Measurements from ENCODE around the gene PCNX3. TPM values are rescaled to one million over a fixed set of nuclear protein-coding genes. Genes with fewer than 3 reads are reported as not detected.

PCNX3 gene
- total and polyA plus RNA-seq, 2 of the 4 experiments (the other 2 are of a cell fraction), result 5.6 to 33.2 TPM

- Histone ChIP-seq H2BK15ac (ENCODE audit: low read depth, low read length) (no peak within 1 kb of the TSS), H3K14ac (replicated peaks; ENCODE audit: low read depth, low read length) (peak within 1 kb of the TSS; percentile 14; the same call in 1 of the 2 replicates), H2AK5ac (ENCODE audit: low read depth, low read length) (peak within 1 kb of the TSS; percentile 97; the same call in 1 of the 2 replicates), H2AK9ac (replicated peaks; ENCODE audit: low read depth, low read length, poor library complexity) (peak within 1 kb of the TSS; percentile 96), H3K56ac (ENCODE audit: extremely low read depth, insufficient read depth, low read length) (peak within 1 kb of the TSS; percentile 37; the same call in 1 of the 2 replicates), H3K4me1 (ENCODE audit: control insufficient read depth, insufficient read depth, low read length) (peaks cover 35% of the 10 kb centered on the region), H3K36me3 (ENCODE audit: control insufficient read depth, insufficient read depth, low read length) (peaks cover 4% of the 10 kb centered on the region; the same call in 1 of the 2 replicates), H4K5ac (ENCODE audit: low read depth, low read length) (peak within 1 kb of the TSS; percentile 27; the same call in 1 of the 2 replicates), H4K91ac (ENCODE audit: insufficient read depth, low read depth, low read length) (0 out of 2 replicates have a peak within 1 kb of the TSS, but pooled peaks have one; percentile 51), H2AFZ (replicated peaks; ENCODE audit: low read length, poor library complexity) (peak within 1 kb of the TSS; percentile 86), H3K9me1 (ENCODE audit: insufficient read depth, low read length) (peaks cover 13% of the 10 kb centered on the region), H3K4me2 (ENCODE audit: low read depth, low read length) (peak within 1 kb of the TSS; percentile 93), H3K27me3 (ENCODE audit: control insufficient read depth, insufficient read depth, low read length) (no peaks in the 10 kb centered on the region), H3K18ac (ENCODE audit: low read depth, low read length) (no peak within 1 kb of the TSS), H4K8ac (ENCODE audit: low read depth in 2 of 2, low read length in 2 of 2) (no peak within 1 kb of the TSS; a peak in 1 of 4 replicates), H3K9ac (ENCODE audit: low read depth, low read length) (peak within 1 kb of the TSS; percentile 79), H3K4ac (ENCODE audit: low read depth, low read length) (peak within 1 kb of the TSS; percentile 88), H2BK5ac (ENCODE audit: low read depth, low read length, poor library complexity, severe bottlenecking) (peak within 1 kb of the TSS; percentile 73), H4K20me1 (ENCODE audit: insufficient read depth, low read length) (peaks cover 28% of the 10 kb centered on the region), H3K4me3 (ENCODE audit: insufficient read depth, low read depth, low read length) (peak within 1 kb of the TSS; percentile 75), H3K27ac (ENCODE audit: insufficient read depth, low read length) (peak within 1 kb of the TSS; percentile 57), H3K9me3 (ENCODE audit: control insufficient read depth, insufficient read depth, low read length) (no peaks in the 10 kb centered on the region), H2BK120ac (ENCODE audit: low read depth, low read length) (0 out of 2 replicates have a peak within 1 kb of the TSS, but pooled peaks have one; percentile 8), H3K23ac (ENCODE audit: low read depth, low read length) (peak within 1 kb of the TSS; percentile 78; the same call in 1 of the 2 replicates), H2BK20ac (ENCODE audit: low read depth, low read length) (no peak within 1 kb of the TSS), H3K79me1 (ENCODE audit: low read depth in 1 of 2, low read length in 2 of 2) (peaks cover 29 to 73% of the 10 kb centered on the region in 2 experiments)
- ATAC-seq (ENCODE audit: low read depth), result peak; percentile 41
- peak; percentile 77 for DNase-seq
- dilution Hi-C loops (cut with HindIII; ENCODE audit: low sequenced_read_pairs, unreplicated experiment) (no loop called here), intact Hi-C loops (cut with micrococcal nuclease) (loop anchor here (5.0 kb wide), 2 partner anchors 35 to 190 kb away; partner anchors contain the start of gene SLC25A45), in situ Hi-C loops (cut with MboI; ENCODE audit: low sequenced_read_pairs) (no loop called here)
- 0% methylated on average over 43 of the region's 86 CpGs; no CpG with 5 or more reads in 1 of the 2 experiments for WGBS, 2 experiments (ENCODE audit: extremely low coverage in 2 of 2, insufficient read length in 1 of 2)
- ChIA-PET POLR2A (ENCODE audit: unreplicated experiment) (interaction anchor here (0.6 to 1.1 kb wide), 4 partner anchors 73 to 794 kb away, joined by 3 to 9 read pairs (median 4); partner anchors contain the start of genes NEAT1 and SF1), CTCF (interaction anchor here (1.0 to 2.6 kb wide), 2 partner anchors 14 to 32 kb away, joined by 4 to 15 read pairs; partner anchors contain the start of gene LTBP3)
- no TSS peak for BruUV-seq (replicated peaks)
- peak; percentile 64 for TF ChIP-seq MXI1 (IDR thresholded peaks at IDR 0.05; ENCODE audit: borderline replicate concordance, low read depth, low read length)
- TF ChIP-seq BHLHE40 (IDR thresholded peaks at IDR 0.05; ENCODE audit: low read depth, low read length), result no peak
- TF ChIP-seq CTCF (conservative IDR thresholded peaks at IDR 0.05; ENCODE audit: low read depth, low read length), result no peak
- TF ChIP-seq, protein P1, sequence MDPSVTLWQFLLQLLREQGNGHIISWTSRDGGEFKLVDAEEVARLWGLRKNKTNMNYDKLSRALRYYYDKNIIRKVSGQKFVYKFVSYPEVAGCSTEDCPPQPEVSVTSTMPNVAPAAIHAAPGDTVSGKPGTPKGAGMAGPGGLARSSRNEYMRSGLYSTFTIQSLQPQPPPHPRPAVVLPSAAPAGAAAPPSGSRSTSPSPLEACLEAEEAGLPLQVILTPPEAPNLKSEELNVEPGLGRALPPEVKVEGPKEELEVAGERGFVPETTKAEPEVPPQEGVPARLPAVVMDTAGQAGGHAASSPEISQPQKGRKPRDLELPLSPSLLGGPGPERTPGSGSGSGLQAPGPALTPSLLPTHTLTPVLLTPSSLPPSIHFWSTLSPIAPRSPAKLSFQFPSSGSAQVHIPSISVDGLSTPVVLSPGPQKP (IDR thresholded peaks at IDR 0.05; ENCODE audit: borderline replicate concordance, low read depth, low read length), result no peak
- TF ChIP-seq POLR2A (IDR thresholded peaks at IDR 0.05; ENCODE audit: low read depth, low read length), result peak; percentile 63
- peak; percentile 72; the same call in 1 of the 2 replicates for TF ChIP-seq MAZ (IDR thresholded peaks at IDR 0.05; ENCODE audit: borderline replicate concordance, low read depth, low read length)
Measured at GRCh38 chr11:65572356-65573051, 43.1 kb upstream of the PCNX3 start, which contains the start of gene FAM89B. Gene FAM89B, plus strand, starts transcription at chr11:65572538. Its CDS starts 132 bp downstream, at chr11:65572670.
